GM12878 (cell line): ENCODE results near the gene SPATA6.
"Not testable (repeated sequence)": the region's sequence is repeated elsewhere in the genome, so short reads cannot be mapped to it uniquely, and the experiment has no call there.

Experiments used
- CTCF ChIP-seq, 3 experiments: IDR thresholded peaks in 2 of 3; conservative IDR thresholded peaks in 1 of 3; 2 replicates each; pipeline ENCODE4 v1.5.1; 2011; ENCODE audit warnings: low read depth in 3 of 3, low read length in 3 of 3, mild to moderate bottlenecking in 3 of 3, control low read depth in 2 of 3, moderate library complexity in 2 of 3, inconsistent platforms in 1 of 3, mixed read lengths in 1 of 3; ENCODE audit not compliant: control insufficient read depth in 2 of 3, insufficient read depth in 1 of 3; ENCODE audit errors: extremely low read depth in 1 of 3
- EZH2 ChIP-seq: IDR thresholded peaks from 2 replicates; pipeline ENCODE4 v1.6.1; 2012; ENCODE audit warnings: low read depth, mild to moderate bottlenecking, control low read depth, inconsistent platforms, low read length, borderline replicate concordance; ENCODE audit not compliant: control insufficient read depth
- FOXM1 ChIP-seq: IDR thresholded peaks from 2 replicates; pipeline ENCODE4 v1.6.1; 2012; ENCODE audit warnings: low read depth, mild to moderate bottlenecking, inconsistent platforms, low read length, moderate library complexity
- POLR2A ChIP-seq: IDR thresholded peaks from 2 replicates; pipeline ENCODE4 v1.6.1; 2011; ENCODE audit warnings: low read depth, mild to moderate bottlenecking, low read length
- POLR2AphosphoS5 ChIP-seq: IDR thresholded peaks from 2 replicates; pipeline ENCODE4 v1.6.1; 2011; ENCODE audit warnings: mild to moderate bottlenecking, low read length, inconsistent platforms
- RAD21 ChIP-seq: IDR thresholded peaks from 2 replicates; pipeline ENCODE4 v1.6.1; 2011; ENCODE audit warnings: mild to moderate bottlenecking, low read depth, low read length, moderate library complexity; ENCODE audit not compliant: insufficient read depth
- SP1 ChIP-seq: IDR thresholded peaks from one replicate; pipeline ENCODE4 v1.6.1; 2011; ENCODE audit warnings: low read depth, low read length
- TAF1 ChIP-seq: IDR thresholded peaks from 2 replicates; pipeline ENCODE4 v1.6.1; 2011; ENCODE audit warnings: mild to moderate bottlenecking, low read depth, low read length, borderline replicate concordance
- YY1 ChIP-seq: IDR thresholded peaks from 2 replicates; pipeline ENCODE4 v1.6.1; 2011; ENCODE audit warnings: low read depth, mild to moderate bottlenecking, low read length
- ZSCAN29 ChIP-seq: fragments of 450-650 bp; IDR thresholded peaks from 2 replicates; pipeline ENCODE4 v1.6.1; 2017; ENCODE audit warnings: mild to moderate bottlenecking, moderate library complexity

- not testable (repeated sequence) for TF ChIP-seq SP1; FOXM1; RAD21; CTCF (IDR thresholded peaks at IDR 0.05 in 2 of 3, conservative IDR thresholded peaks at IDR 0.05 in 1 of 3; ENCODE audit: control insufficient read depth in 2 of 3, extremely low read depth in 1 of 3, insufficient read depth in 1 of 3, low read depth in 3 of 3, low read length in 3 of 3); POLR2A; TAF1; EZH2; YY1; POLR2AphosphoS5; ZSCAN29
These were observed 34.6 kb downstream of the SPATA6 start for GRCh38 chr1:48437379-48437778.
